Liver (tissue), 9 donors: ENCODE data around the gene NR2F6. TPM values are rescaled to one million over a fixed set of nuclear protein-coding genes. Genes with fewer than 3 reads are reported as not detected.
"Not testable (repeated sequence)": the region's sequence is repeated elsewhere in the genome, so short reads cannot be mapped to it uniquely, and the experiment has no call there.

ENCODE experiments used
- DNase-seq: peaks from one replicate; pipeline ENCODE4 v3.0.0-alpha.2; 2017; ENCODE audit warnings: low spot score
- H3K27ac ChIP-seq, 2 donors: one replicate each; pipeline ENCODE4 v1.7.0; 2013; ENCODE audit warnings: inconsistent platforms in 2 of 2, low read length in 2 of 2, control low read depth in 1 of 2, low read depth in 1 of 2, mild to moderate bottlenecking in 1 of 2
- H3K27me3 ChIP-seq, 4 donors: one replicate each; pipeline versions ENCODE4 v1.6.1 to v1.7.0; 2013; ENCODE audit warnings: low read length in 3 of 4, inconsistent platforms in 1 of 4, mild to moderate bottlenecking in 1 of 4, moderate library complexity in 1 of 4; ENCODE audit not compliant: control insufficient read depth in 4 of 4, insufficient read depth in 4 of 4
- H3K36me3 ChIP-seq, 4 donors: one replicate each; pipeline versions ENCODE4 v1.6.1 to v1.7.0; 2013; ENCODE audit warnings: low read length in 3 of 4, mild to moderate bottlenecking in 3 of 4, low read depth in 1 of 4, moderate library complexity in 1 of 4; ENCODE audit not compliant: control insufficient read depth in 4 of 4, insufficient read depth in 3 of 4
- H3K4me1 ChIP-seq, 4 donors: one replicate each; pipeline versions ENCODE4 v1.6.1 to v1.7.0; 2013; ENCODE audit warnings: low read length in 3 of 4, mild to moderate bottlenecking in 3 of 4, moderate library complexity in 1 of 4; ENCODE audit not compliant: control insufficient read depth in 4 of 4, insufficient read depth in 4 of 4
- H3K4me3 ChIP-seq, 3 donors: one replicate each; pipeline versions ENCODE4 v1.6.1 to v1.7.0; 2013; ENCODE audit warnings: low read length in 3 of 3, control low read depth in 1 of 3, low read depth in 1 of 3, mild to moderate bottlenecking in 1 of 3
- H3K9ac ChIP-seq, 2 donors: one replicate each; pipeline ENCODE4 v1.7.0; 2013; ENCODE audit warnings: low read length in 2 of 2, mild to moderate bottlenecking in 2 of 2, moderate library complexity in 2 of 2, control low read depth in 1 of 2, low read depth in 1 of 2
- H3K9me3 ChIP-seq, 4 donors: one replicate each; pipeline versions ENCODE4 v1.6.1 to v1.7.0; 2013; ENCODE audit warnings: low read length in 3 of 4; ENCODE audit not compliant: control insufficient read depth in 4 of 4
- EGR1 ChIP-seq, 2 donors: IDR thresholded peaks; 2 replicates each; pipeline ENCODE4 v1.6.1; 2016 to 2018; ENCODE audit warnings: antibody characterized with exemption in 2 of 2, low read depth in 2 of 2
- FOXA1 ChIP-seq: IDR thresholded peaks from 2 replicates; pipeline ENCODE4 v1.6.1; 2016; ENCODE audit warnings: antibody characterized with exemption
- FOXA2 ChIP-seq: IDR thresholded peaks from 2 replicates; pipeline ENCODE4 v1.6.1; 2016; ENCODE audit warnings: antibody characterized with exemption
- GABPA ChIP-seq, 2 donors: IDR thresholded peaks in 1 of 2; conservative IDR thresholded peaks in 1 of 2; 2 replicates each; pipeline ENCODE4 v1.6.1; 2016; ENCODE audit warnings: antibody characterized with exemption in 2 of 2, mild to moderate bottlenecking in 1 of 2, moderate library complexity in 1 of 2
- HNF4A ChIP-seq, 2 donors: conservative IDR thresholded peaks; 2 replicates each; pipeline ENCODE4 v1.6.1; 2016; ENCODE audit warnings: antibody characterized with exemption in 2 of 2, mild to moderate bottlenecking in 2 of 2
- HNF4G ChIP-seq: IDR thresholded peaks from 2 replicates; pipeline ENCODE4 v1.6.1; 2016; ENCODE audit warnings: antibody characterized with exemption
- JUND ChIP-seq, 2 donors: IDR thresholded peaks; 2 replicates each; pipeline ENCODE4 v1.6.1; 2016; ENCODE audit warnings: antibody characterized with exemption in 2 of 2
- NR2F2 ChIP-seq: IDR thresholded peaks from 2 replicates; pipeline ENCODE4 v1.6.1; 2016; ENCODE audit warnings: antibody characterized with exemption
- RAD21 ChIP-seq, 2 donors: IDR thresholded peaks; 2 replicates each; pipeline ENCODE4 v1.6.1; 2016; ENCODE audit warnings: antibody characterized with exemption in 2 of 2, mild to moderate bottlenecking in 2 of 2
- RXRA ChIP-seq, 2 donors: IDR thresholded peaks; 2 replicates each; pipeline ENCODE4 v1.6.1; 2017 to 2018; ENCODE audit warnings: antibody characterized with exemption in 2 of 2, mild to moderate bottlenecking in 1 of 2
- SP1 ChIP-seq: IDR thresholded peaks from 2 replicates; pipeline ENCODE4 v1.6.1; 2018; ENCODE audit warnings: antibody characterized with exemption, mild to moderate bottlenecking
- TAF1 ChIP-seq: conservative IDR thresholded peaks from 2 replicates; pipeline ENCODE4 v1.6.1; 2016; ENCODE audit warnings: antibody characterized with exemption, mild to moderate bottlenecking
- YY1 ChIP-seq: IDR thresholded peaks from 2 replicates; pipeline ENCODE4 v1.6.1; 2016; ENCODE audit warnings: antibody characterized with exemption, mild to moderate bottlenecking
- WGBS: extraction: QIAGEN DNeasy Blood & Tissue Kit; methylation state at CpG from one replicate; pipeline ENCODE4 v1.1.7; 2013; 5-methylcytosine and 5-hydroxymethylcytosine counted together
- polyA plus RNA-seq, 2 donors: library from polyadenylated mRNA; stranded (reverse) in 1 of 2; unstranded in 1 of 2; fragments of 200-250 nt in 1 of 2; fragments of >200 nt in 1 of 2; fragmentation: Nextera tagmentation in 1 of 2; extraction: Ambion mirVana in 1 of 2; gene quantifications; one replicate each; pipeline versions ENCODE4 v1.2.1 to v1.2.3, GENCODE V29; 2013 to 2015
- total RNA-seq, 2 donors: library from RNA; depleted of rRNA; stranded (reverse); fragments of >200 nt; gene quantifications; one replicate each; pipeline ENCODE4 v1.2.3, GENCODE V29; 2014
- TF ChIP-seq, protein P1 (sequence below): IDR thresholded peaks from 2 replicates; pipeline ENCODE4 v1.6.1; 2016; ENCODE audit warnings: antibody characterized with exemption
- TF ChIP-seq, protein P2 (sequence below): IDR thresholded peaks from 2 replicates; pipeline ENCODE4 v1.6.1; 2016; ENCODE audit warnings: antibody characterized with exemption
- TF ChIP-seq, protein P3 (sequence below): fragments of 150-350 bp; IDR thresholded peaks from 2 replicates; pipeline ENCODE4 v1.5.1; 2017; ENCODE audit warnings: improper control_type of control experiment, low read depth, low read length; ENCODE audit not compliant: missing input control
- TF ChIP-seq, protein P4 (sequence below): IDR thresholded peaks from 2 replicates; pipeline ENCODE4 v1.6.1; 2016; ENCODE audit warnings: antibody characterized with exemption, mild to moderate bottlenecking
- TF ChIP-seq, protein P5 (sequence below): IDR thresholded peaks from 2 replicates; pipeline ENCODE4 v1.6.1; 2016; ENCODE audit warnings: antibody characterized with exemption
- donor health status: healthy.
- donor health status: healthy.
- donor health status: healthy.
- donor health status: healthy.
- donor health status: healthy.

NR2F6 gene
- total and polyA plus RNA-seq, 4 donors: 30.5 to 86.1 (median 52.6) TPM

DNA sequence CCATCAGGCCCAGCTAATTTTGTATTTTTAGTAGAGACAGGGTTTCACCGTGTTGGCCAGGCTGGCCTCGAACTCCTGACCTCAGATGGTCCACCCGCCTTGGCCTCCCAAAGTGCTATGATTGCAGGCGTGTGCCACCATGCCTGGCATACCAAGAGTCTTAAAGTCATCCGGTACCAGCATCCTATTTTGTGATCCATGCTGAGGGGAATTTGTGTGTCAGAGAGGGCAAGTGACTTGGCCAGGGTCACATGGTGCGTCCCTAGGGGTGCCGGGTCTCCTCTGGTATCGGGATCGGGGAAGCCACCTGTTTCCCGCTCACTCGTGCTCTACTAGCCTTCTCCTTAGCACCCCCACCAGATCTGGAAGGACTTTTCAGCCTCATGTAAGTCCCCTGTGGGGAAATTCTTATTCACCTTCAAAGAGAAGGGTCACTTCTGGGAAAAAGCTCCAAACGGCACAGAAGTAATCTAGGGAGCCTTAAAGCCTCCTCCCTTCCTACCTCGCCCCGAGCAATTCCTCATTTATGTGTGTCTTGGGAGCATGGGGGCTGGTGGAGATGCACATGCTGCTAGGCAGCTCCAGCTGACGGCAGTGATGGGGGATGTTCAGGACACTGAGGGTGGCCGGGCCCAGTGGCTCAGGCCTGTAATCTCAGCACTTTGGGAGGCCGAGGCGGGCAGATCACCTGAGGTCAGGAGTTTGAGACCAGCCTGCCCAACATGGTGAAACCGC is 29.9 kb upstream of the NR2F6 start (continued):
- TF ChIP-seq, protein P1, sequence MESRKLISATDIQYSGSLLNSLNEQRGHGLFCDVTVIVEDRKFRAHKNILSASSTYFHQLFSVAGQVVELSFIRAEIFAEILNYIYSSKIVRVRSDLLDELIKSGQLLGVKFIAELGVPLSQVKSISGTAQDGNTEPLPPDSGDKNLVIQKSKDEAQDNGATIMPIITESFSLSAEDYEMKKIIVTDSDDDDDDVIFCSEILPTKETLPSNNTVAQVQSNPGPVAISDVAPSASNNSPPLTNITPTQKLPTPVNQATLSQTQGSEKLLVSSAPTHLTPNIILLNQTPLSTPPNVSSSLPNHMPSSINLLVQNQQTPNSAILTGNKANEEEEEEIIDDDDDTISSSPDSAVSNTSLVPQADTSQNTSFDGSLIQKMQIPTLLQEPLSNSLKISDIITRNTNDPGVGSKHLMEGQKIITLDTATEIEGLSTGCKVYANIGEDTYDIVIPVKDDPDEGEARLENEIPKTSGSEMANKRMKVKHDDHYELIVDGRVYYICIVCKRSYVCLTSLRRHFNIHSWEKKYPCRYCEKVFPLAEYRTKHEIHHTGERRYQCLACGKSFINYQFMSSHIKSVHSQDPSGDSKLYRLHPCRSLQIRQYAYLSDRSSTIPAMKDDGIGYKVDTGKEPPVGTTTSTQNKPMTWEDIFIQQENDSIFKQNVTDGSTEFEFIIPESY: no peak
- TF ChIP-seq YY1 (no peak), FOXA2 (no peak), FOXA1 (no peak), EGR1 (IDR thresholded peaks at IDR 0.05; ENCODE audit: low read depth in 2 of 2) (no peak), SP1 (no peak)
- TF ChIP-seq, protein P2, sequence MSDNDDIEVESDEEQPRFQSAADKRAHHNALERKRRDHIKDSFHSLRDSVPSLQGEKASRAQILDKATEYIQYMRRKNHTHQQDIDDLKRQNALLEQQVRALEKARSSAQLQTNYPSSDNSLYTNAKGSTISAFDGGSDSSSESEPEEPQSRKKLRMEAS: no peak

DNA sequence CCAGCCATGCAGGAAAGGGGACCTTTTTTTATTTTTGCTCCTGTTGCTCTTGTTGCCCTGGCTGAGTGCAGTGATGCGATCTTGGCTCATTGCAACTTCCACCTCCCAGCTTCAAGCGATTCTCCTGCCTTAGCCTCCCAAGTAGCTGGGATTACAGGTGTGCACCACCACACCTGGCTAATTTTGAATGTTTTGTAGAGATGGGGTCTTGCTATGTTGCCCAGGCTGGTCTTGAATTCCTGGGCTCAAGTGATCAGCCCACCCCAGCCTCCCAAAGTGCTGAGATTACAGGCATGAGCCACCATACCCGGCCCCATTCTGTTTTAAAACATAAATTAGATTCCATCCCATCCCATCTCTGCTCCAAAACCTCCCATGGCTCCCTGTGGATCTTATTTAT is 29.2 kb upstream of the NR2F6 start:
- H3K27me3 ChIP-seq, H3K4me3 ChIP-seq, H3K27ac ChIP-seq, H3K4me1 ChIP-seq, H3K9ac ChIP-seq, H3K9me3 ChIP-seq, DNase-seq: not testable (repeated sequence)
- peaks cover 5 to 46% (median 19%) of the 10 kb centered on the region in 4 donors for H3K36me3 ChIP-seq
- 98% methylated on average over 3 of the region's 3 CpGs for WGBS

DNA sequence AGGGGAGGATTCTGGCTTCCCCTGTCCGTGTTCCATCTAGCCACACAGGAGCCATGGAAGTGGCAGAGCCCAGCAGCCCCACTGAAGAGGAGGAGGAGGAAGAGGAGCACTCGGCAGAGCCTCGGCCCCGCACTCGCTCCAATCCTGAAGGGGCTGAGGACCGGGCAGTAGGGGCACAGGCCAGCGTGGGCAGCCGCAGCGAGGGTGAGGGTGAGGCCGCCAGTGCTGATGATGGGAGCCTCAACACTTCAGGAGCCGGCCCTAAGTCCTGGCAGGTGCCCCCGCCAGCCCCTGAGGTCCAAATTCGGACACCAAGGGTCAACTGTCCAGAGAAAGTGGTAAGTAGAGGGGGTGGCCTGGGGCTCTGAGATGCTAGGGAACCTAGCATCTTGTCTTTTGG is 23.0 kb upstream of the NR2F6 start:
- no peak overlapping the region for H3K4me3 ChIP-seq
- TF ChIP-seq HNF4G (no peak), RAD21 (IDR thresholded peaks at IDR 0.05) (no peak), GABPA (IDR thresholded peaks at IDR 0.05 in 1 of 2, conservative IDR thresholded peaks at IDR 0.05 in 1 of 2) (no peak), FOXA2 (no peak), FOXA1 (no peak), JUND (IDR thresholded peaks at IDR 0.05) (no peak), YY1 (no peak), NR2F2 (no peak), EGR1 (IDR thresholded peaks at IDR 0.05; ENCODE audit: low read depth in 2 of 2) (no peak), TAF1 (no peak), RXRA (IDR thresholded peaks at IDR 0.05) (no peak), SP1 (no peak), HNF4A (conservative IDR thresholded peaks at IDR 0.05) (no peak)
- TF ChIP-seq, protein P3, sequence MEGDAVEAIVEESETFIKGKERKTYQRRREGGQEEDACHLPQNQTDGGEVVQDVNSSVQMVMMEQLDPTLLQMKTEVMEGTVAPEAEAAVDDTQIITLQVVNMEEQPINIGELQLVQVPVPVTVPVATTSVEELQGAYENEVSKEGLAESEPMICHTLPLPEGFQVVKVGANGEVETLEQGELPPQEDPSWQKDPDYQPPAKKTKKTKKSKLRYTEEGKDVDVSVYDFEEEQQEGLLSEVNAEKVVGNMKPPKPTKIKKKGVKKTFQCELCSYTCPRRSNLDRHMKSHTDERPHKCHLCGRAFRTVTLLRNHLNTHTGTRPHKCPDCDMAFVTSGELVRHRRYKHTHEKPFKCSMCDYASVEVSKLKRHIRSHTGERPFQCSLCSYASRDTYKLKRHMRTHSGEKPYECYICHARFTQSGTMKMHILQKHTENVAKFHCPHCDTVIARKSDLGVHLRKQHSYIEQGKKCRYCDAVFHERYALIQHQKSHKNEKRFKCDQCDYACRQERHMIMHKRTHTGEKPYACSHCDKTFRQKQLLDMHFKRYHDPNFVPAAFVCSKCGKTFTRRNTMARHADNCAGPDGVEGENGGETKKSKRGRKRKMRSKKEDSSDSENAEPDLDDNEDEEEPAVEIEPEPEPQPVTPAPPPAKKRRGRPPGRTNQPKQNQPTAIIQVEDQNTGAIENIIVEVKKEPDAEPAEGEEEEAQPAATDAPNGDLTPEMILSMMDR: no peak
- TF ChIP-seq, protein P1: no peak
- TF ChIP-seq, protein P4, sequence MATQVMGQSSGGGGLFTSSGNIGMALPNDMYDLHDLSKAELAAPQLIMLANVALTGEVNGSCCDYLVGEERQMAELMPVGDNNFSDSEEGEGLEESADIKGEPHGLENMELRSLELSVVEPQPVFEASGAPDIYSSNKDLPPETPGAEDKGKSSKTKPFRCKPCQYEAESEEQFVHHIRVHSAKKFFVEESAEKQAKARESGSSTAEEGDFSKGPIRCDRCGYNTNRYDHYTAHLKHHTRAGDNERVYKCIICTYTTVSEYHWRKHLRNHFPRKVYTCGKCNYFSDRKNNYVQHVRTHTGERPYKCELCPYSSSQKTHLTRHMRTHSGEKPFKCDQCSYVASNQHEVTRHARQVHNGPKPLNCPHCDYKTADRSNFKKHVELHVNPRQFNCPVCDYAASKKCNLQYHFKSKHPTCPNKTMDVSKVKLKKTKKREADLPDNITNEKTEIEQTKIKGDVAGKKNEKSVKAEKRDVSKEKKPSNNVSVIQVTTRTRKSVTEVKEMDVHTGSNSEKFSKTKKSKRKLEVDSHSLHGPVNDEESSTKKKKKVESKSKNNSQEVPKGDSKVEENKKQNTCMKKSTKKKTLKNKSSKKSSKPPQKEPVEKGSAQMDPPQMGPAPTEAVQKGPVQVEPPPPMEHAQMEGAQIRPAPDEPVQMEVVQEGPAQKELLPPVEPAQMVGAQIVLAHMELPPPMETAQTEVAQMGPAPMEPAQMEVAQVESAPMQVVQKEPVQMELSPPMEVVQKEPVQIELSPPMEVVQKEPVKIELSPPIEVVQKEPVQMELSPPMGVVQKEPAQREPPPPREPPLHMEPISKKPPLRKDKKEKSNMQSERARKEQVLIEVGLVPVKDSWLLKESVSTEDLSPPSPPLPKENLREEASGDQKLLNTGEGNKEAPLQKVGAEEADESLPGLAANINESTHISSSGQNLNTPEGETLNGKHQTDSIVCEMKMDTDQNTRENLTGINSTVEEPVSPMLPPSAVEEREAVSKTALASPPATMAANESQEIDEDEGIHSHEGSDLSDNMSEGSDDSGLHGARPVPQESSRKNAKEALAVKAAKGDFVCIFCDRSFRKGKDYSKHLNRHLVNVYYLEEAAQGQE: no peak
- TF ChIP-seq, protein P5, sequence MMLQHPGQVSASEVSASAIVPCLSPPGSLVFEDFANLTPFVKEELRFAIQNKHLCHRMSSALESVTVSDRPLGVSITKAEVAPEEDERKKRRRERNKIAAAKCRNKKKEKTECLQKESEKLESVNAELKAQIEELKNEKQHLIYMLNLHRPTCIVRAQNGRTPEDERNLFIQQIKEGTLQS: no peak
- TF ChIP-seq, protein P2: no peak
- H3K9ac ChIP-seq: no peak overlapping the region
- no peak overlapping the region for H3K27ac ChIP-seq
- 96% methylated on average over 13 of the region's 13 CpGs for WGBS
- no peaks in the 10 kb centered on the region for H3K27me3 ChIP-seq
- no peaks in the 10 kb centered on the region for H3K9me3 ChIP-seq
- H3K4me1 ChIP-seq: peaks cover 3 to 11% (median 10%) of the 10 kb centered on the region in 4 donors
- no peak for DNase-seq
- peaks cover 2 to 17% (median 6%) of the 10 kb centered on the region in 4 donors for H3K36me3 ChIP-seq
